GM12878 (cell line): ENCODE measurements around the gene DMAC1. TPM values are rescaled to one million over a fixed set of nuclear protein-coding genes. Genes with fewer than 3 reads are reported as not detected.
A peak's percentile ranks its signal among the peaks of the same experiment; 100 is the strongest.

Experiments
- ATF3 ChIP-seq: IDR thresholded peaks from 2 replicates; pipeline ENCODE4 v1.6.1; 2011; ENCODE audit warnings: low read depth, mild to moderate bottlenecking, low read length, moderate library complexity, borderline replicate concordance; ENCODE audit errors: extremely low read depth
- BCL11A ChIP-seq: IDR thresholded peaks from 2 replicates; pipeline ENCODE4 v1.6.1; 2011; ENCODE audit warnings: low read depth, low read length
- BCL3 ChIP-seq: IDR thresholded peaks from 2 replicates; pipeline ENCODE4 v1.6.1; 2011; ENCODE audit warnings: borderline replicate concordance, low read depth, mild to moderate bottlenecking, moderate library complexity, low read length; ENCODE audit not compliant: insufficient read depth, poor library complexity, severe bottlenecking
- CHD1 ChIP-seq: IDR thresholded peaks from 2 replicates; pipeline ENCODE4 v1.6.1; 2012; ENCODE audit warnings: low read depth, low read length, improper control_type of control experiment
- CTCF ChIP-seq, 3 experiments: IDR thresholded peaks in 2 of 3; conservative IDR thresholded peaks in 1 of 3; 2 replicates each; pipeline ENCODE4 v1.5.1; 2011; ENCODE audit warnings: low read depth in 3 of 3, low read length in 3 of 3, mild to moderate bottlenecking in 3 of 3, control low read depth in 2 of 3, moderate library complexity in 2 of 3, inconsistent platforms in 1 of 3, mixed read lengths in 1 of 3; ENCODE audit not compliant: control insufficient read depth in 2 of 3, insufficient read depth in 1 of 3; ENCODE audit errors: extremely low read depth in 1 of 3
- EGR1 ChIP-seq, 2 experiments: IDR thresholded peaks; 1 replicate in 1 of 2; 2 replicates in 1 of 2; pipeline ENCODE4 v1.6.1; 2011 to 2012; ENCODE audit warnings: low read depth in 2 of 2, low read length in 2 of 2, borderline replicate concordance in 1 of 2, mild to moderate bottlenecking in 1 of 2, moderate library complexity in 1 of 2
- ETV6 ChIP-seq, 2 experiments: fragments of 450-650 bp in 1 of 2; IDR thresholded peaks in 1 of 2; conservative IDR thresholded peaks in 1 of 2; 2 replicates each; pipeline ENCODE4 v1.6.1; 2014; ENCODE audit warnings: antibody characterized with exemption in 1 of 2, borderline replicate concordance in 1 of 2, low read depth in 1 of 2, mild to moderate bottlenecking in 1 of 2, moderate library complexity in 1 of 2
- GATAD2B ChIP-seq: fragments of 450-650 bp; conservative IDR thresholded peaks from 2 replicates; pipeline ENCODE4 v1.6.1; 2017; ENCODE audit warnings: low read depth, mild to moderate bottlenecking, moderate library complexity
- IKZF1 ChIP-seq: fragments of 450-650 bp; conservative IDR thresholded peaks from 2 replicates; pipeline ENCODE4 v1.6.1; 2017; ENCODE audit warnings: antibody characterized with exemption, mild to moderate bottlenecking
- IKZF2 ChIP-seq, 2 experiments: fragments of 450-650 bp; IDR thresholded peaks; 2 replicates each; pipeline ENCODE4 v1.6.1; 2017; ENCODE audit warnings: mild to moderate bottlenecking in 2 of 2, moderate library complexity in 2 of 2
- LARP7 ChIP-seq: fragments of 450-650 bp; IDR thresholded peaks from 2 replicates; pipeline ENCODE4 v1.6.1; 2017; ENCODE audit warnings: mild to moderate bottlenecking
- MYB ChIP-seq: fragments of 150-350 bp; IDR thresholded peaks from 2 replicates; pipeline ENCODE4 v1.6.1; 2014; ENCODE audit warnings: mild to moderate bottlenecking, low read depth, low read length, borderline replicate concordance
- NFXL1 ChIP-seq: fragments of 450-650 bp; IDR thresholded peaks from 2 replicates; pipeline ENCODE4 v1.6.1; 2017; ENCODE audit warnings: antibody characterized with exemption, mild to moderate bottlenecking, borderline replicate concordance
- NR2F1 ChIP-seq: fragments of 450-650 bp; conservative IDR thresholded peaks from 2 replicates; pipeline ENCODE4 v1.6.1; 2017; ENCODE audit warnings: mild to moderate bottlenecking
- RELB ChIP-seq: fragments of 450-650 bp; IDR thresholded peaks from 2 replicates; pipeline ENCODE4 v1.6.1; 2017; ENCODE audit warnings: low read depth, mild to moderate bottlenecking, moderate library complexity
- SIN3A ChIP-seq: IDR thresholded peaks from 2 replicates; pipeline ENCODE4 v1.6.1; 2012; ENCODE audit warnings: low read depth, low read length, improper control_type of control experiment
- SMAD5 ChIP-seq: IDR thresholded peaks from 2 replicates; pipeline ENCODE4 v1.6.1; 2016; ENCODE audit warnings: antibody characterized with exemption, low read depth
- SPI1 ChIP-seq: IDR thresholded peaks from 2 replicates; pipeline ENCODE4 v1.6.1; 2011; ENCODE audit warnings: low read depth, mild to moderate bottlenecking, low read length, moderate library complexity, borderline replicate concordance; ENCODE audit not compliant: insufficient read depth
- SREBF2 ChIP-seq: IDR thresholded peaks from 2 replicates; pipeline ENCODE4 v1.6.1; 2012; ENCODE audit warnings: mild to moderate bottlenecking, low read length
- STAT1 ChIP-seq: fragments of 450-650 bp; conservative IDR thresholded peaks from 2 replicates; pipeline ENCODE4 v1.6.1; 2014; ENCODE audit warnings: antibody characterized with exemption, mild to moderate bottlenecking
- USF1 ChIP-seq: IDR thresholded peaks from 2 replicates; pipeline ENCODE4 v1.6.1; 2011; ENCODE audit warnings: borderline replicate concordance, low read depth, mild to moderate bottlenecking, moderate library complexity, mixed read lengths, low read length; ENCODE audit not compliant: insufficient read depth; ENCODE audit errors: extremely low read length
- WRNIP1 ChIP-seq: IDR thresholded peaks from 2 replicates; pipeline ENCODE4 v1.6.1; 2011; ENCODE audit warnings: low read depth, low read length, improper control_type of control experiment, borderline replicate concordance
- ZNF384 ChIP-seq: IDR thresholded peaks from 2 replicates; pipeline ENCODE4 v1.6.1; 2012; ENCODE audit warnings: low read depth, mild to moderate bottlenecking, low read length, improper control_type of control experiment, borderline replicate concordance
- polyA plus RNA-seq, 11 experiments: library from polyadenylated mRNA; depleted of rRNA in 4 of 11; unstranded in 6 of 11; stranded (reverse) in 5 of 11; fragments of >200 nt; fragmentation: Nextera tagmentation in 4 of 11; fragmentation: Illumina TruSeq in 1 of 11; extraction: Ambion mirVana in 4 of 11; extraction: Trizol in 1 of 11; gene quantifications; 1 replicate in 1 of 11; 2 replicates in 10 of 11; pipeline versions ENCODE4 v1.2.1 to v1.2.3, GENCODE V29; 2011 to 2016; ENCODE audit warnings: inconsistent platforms in 2 of 11, missing spikeins in 2 of 11, low read depth in 1 of 11
- total RNA-seq, 4 experiments: library from RNA; depleted of rRNA in 3 of 4; stranded (reverse); fragments of >200 nt in 3 of 4; fragmentation: Illumina TruSeq in 1 of 4; extraction: Trizol in 1 of 4; gene quantifications; 2 replicates each; pipeline versions ENCODE4 v1.2.1 to v1.2.3, GENCODE V29; 2013 to 2021

The DMAC1 gene
- total and polyA plus RNA-seq, 10 of the 15 experiments (the other 5 are each of a cell fraction or from before 2014, with no cell fraction given) = 16.0 to 123 (median 44.5) TPM

- TF ChIP-seq USF1 = peak; percentile 82
- TF ChIP-seq SPI1 = no peak
- TF ChIP-seq MYB = no peak
- peak; percentile 61; the same call in 1 of the 2 replicates for TF ChIP-seq SIN3A
- TF ChIP-seq ETV6 (conservative IDR thresholded peaks at IDR 0.05 in 1 of 2, IDR thresholded peaks at IDR 0.05 in 1 of 2; ENCODE audit: borderline replicate concordance in 1 of 2, low read depth in 1 of 2) = peak in 1 of 2 experiments; percentile 40; a peak in 1 of 4 replicates
- no peak; the same call in 1 of the 2 replicates for TF ChIP-seq SMAD5
- TF ChIP-seq ATF3 = peak; percentile 58; the same call in 1 of the 2 replicates
- TF ChIP-seq CHD1 = no peak
- TF ChIP-seq SREBF2 = no peak
- TF ChIP-seq WRNIP1 = no peak
- TF ChIP-seq ZNF384 = peak; percentile 49; the same call in 1 of the 2 replicates
- TF ChIP-seq STAT1 = no peak
- peak; percentile 84 for TF ChIP-seq IKZF1
- TF ChIP-seq NR2F1 = no peak
- peak; percentile 74; the same call in 1 of the 2 replicates for TF ChIP-seq LARP7
- no peak for TF ChIP-seq BCL11A
- peak; percentile 3 for TF ChIP-seq BCL3
- TF ChIP-seq NFXL1 = no peak
- TF ChIP-seq EGR1 (IDR thresholded peaks at IDR 0.05; ENCODE audit: borderline replicate concordance in 1 of 2, low read depth in 2 of 2, low read length in 2 of 2) = peak; percentile 73 to 74
- 0 out of 2 replicates have a peak, but pooled peaks have one; percentile 35 for TF ChIP-seq GATAD2B
- no peak for TF ChIP-seq CTCF (IDR thresholded peaks at IDR 0.05 in 2 of 3, conservative IDR thresholded peaks at IDR 0.05 in 1 of 3; ENCODE audit: control insufficient read depth in 2 of 3, extremely low read depth in 1 of 3, insufficient read depth in 1 of 3, low read depth in 3 of 3, low read length in 3 of 3)
- peak in 1 of 2 experiments; percentile 34; a peak in 1 of 4 replicates for TF ChIP-seq IKZF2 (IDR thresholded peaks at IDR 0.05)
- peak; percentile 33 for TF ChIP-seq RELB
Observed at GRCh38 chr9:7799234-7799943, at the start of gene DMAC1 (continued).
